Lower leg skin (tissue), 3 donors: ENCODE data around the gene PTPN3.

Source experiments
- POLR2A ChIP-seq, 2 donors: fragments of 450-650 bp; IDR thresholded peaks; one replicate each; pipeline ENCODE4 v1.6.1; 2016 to 2017; ENCODE audit warnings: antibody characterized with exemption in 2 of 2, mild to moderate bottlenecking in 1 of 2, moderate library complexity in 1 of 2
- TF ChIP-seq, protein P1 (sequence below), 3 donors: fragments of 450-650 bp; IDR thresholded peaks; one replicate each; pipeline ENCODE4 v1.5.1; 2016; ENCODE audit warnings: antibody characterized with exemption in 3 of 3, mild to moderate bottlenecking in 3 of 3, moderate library complexity in 2 of 3

DNA sequence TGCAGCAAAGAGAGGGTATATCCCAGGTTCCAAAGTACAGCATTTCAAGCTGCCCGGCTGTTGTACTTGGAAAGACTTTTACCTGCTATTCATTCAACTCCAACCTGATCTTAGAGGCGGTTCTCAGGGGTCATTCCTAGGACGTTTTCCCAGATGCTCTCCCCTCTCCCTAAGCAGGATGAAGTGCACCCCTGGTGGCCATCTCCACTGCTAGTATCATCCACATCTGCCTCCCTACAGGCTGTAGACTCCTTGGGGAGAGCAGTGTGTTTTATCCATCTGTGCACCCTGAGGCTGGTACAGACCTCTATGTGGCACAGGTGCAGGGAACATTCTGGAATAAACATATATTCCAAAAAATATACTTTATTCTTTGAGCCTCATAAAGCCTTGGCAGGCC lies 56.8 kb downstream of the PTPN3 start:
- TF ChIP-seq, protein P1, sequence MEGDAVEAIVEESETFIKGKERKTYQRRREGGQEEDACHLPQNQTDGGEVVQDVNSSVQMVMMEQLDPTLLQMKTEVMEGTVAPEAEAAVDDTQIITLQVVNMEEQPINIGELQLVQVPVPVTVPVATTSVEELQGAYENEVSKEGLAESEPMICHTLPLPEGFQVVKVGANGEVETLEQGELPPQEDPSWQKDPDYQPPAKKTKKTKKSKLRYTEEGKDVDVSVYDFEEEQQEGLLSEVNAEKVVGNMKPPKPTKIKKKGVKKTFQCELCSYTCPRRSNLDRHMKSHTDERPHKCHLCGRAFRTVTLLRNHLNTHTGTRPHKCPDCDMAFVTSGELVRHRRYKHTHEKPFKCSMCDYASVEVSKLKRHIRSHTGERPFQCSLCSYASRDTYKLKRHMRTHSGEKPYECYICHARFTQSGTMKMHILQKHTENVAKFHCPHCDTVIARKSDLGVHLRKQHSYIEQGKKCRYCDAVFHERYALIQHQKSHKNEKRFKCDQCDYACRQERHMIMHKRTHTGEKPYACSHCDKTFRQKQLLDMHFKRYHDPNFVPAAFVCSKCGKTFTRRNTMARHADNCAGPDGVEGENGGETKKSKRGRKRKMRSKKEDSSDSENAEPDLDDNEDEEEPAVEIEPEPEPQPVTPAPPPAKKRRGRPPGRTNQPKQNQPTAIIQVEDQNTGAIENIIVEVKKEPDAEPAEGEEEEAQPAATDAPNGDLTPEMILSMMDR (IDR thresholded peaks at IDR 0.05) = no peak
- no peak for TF ChIP-seq POLR2A (IDR thresholded peaks at IDR 0.05)
